K562 (cell line): ENCODE results near the gene PSMA7. TPM values are rescaled to one million over a fixed set of nuclear protein-coding genes. Genes with fewer than 3 reads are reported as not detected.

Experiments used
- ATF1 ChIP-seq, 2 experiments: fragments of 450-650 bp in 1 of 2; IDR thresholded peaks; 2 replicates each; pipeline ENCODE4 v1.6.1; 2016; ENCODE audit warnings: missing compliant biosample characterization in 1 of 2, missing genetic modification characterization in 1 of 2
- ESRRB ChIP-seq: fragments of 250-450 bp; sonication (Bioruptor Pico); IDR thresholded peaks from 2 replicates; pipeline ENCODE4 v1.5.0; 2020; ENCODE audit warnings: mild to moderate bottlenecking, moderate library complexity, borderline replicate concordance
- GMEB1 ChIP-seq: fragments of 250-450 bp; sonication (Bioruptor Pico); IDR thresholded peaks from 2 replicates; pipeline ENCODE4 v1.4.0; 2020; ENCODE audit warnings: mild to moderate bottlenecking
- HDAC1 ChIP-seq, 2 experiments: fragments of 450-650 bp; IDR thresholded peaks; 2 replicates each; pipeline ENCODE4 v1.6.1; 2016 to 2017; ENCODE audit warnings: inconsistent platforms in 1 of 2, mild to moderate bottlenecking in 1 of 2, moderate library complexity in 1 of 2
- HDAC2 ChIP-seq: fragments of 450-650 bp; IDR thresholded peaks from 2 replicates; pipeline ENCODE4 v1.6.1; 2016; ENCODE audit warnings: mild to moderate bottlenecking
- HDAC3 ChIP-seq: fragments of 450-650 bp; IDR thresholded peaks from 2 replicates; pipeline ENCODE4 v1.6.1; 2018; ENCODE audit warnings: borderline replicate concordance, mild to moderate bottlenecking, moderate library complexity; ENCODE audit not compliant: partially characterized antibody
- ILF3 ChIP-seq: fragments of 450-650 bp; IDR thresholded peaks from 2 replicates; pipeline ENCODE4 v1.6.1; 2018; ENCODE audit warnings: antibody characterized with exemption, mild to moderate bottlenecking, moderate library complexity, borderline replicate concordance
- JUND ChIP-seq, 2 experiments: IDR thresholded peaks; 2 replicates in 1 of 2; 3 replicates in 1 of 2; pipeline ENCODE4 v1.6.1; 2011; ENCODE audit warnings: borderline replicate concordance in 2 of 2, low read depth in 2 of 2, low read length in 2 of 2, improper control_type of control experiment in 1 of 2, missing biosample characterization in 1 of 2, missing genetic modification characterization in 1 of 2, missing genetic modification reagents in 1 of 2
- KAT7 ChIP-seq: sonication (generic); formaldehyde crosslinking; IDR thresholded peaks from 2 replicates; pipeline ENCODE4 v1.8.0; 2022; ENCODE audit warnings: missing genetic modification reagents, mild to moderate bottlenecking, borderline replicate concordance
- MTA1 ChIP-seq: fragments of 450-650 bp; IDR thresholded peaks from 2 replicates; pipeline ENCODE4 v1.6.1; 2017; ENCODE audit warnings: borderline replicate concordance
- NR1H2 ChIP-seq: sonication (generic); formaldehyde crosslinking; IDR thresholded peaks from 2 replicates; pipeline ENCODE4 v1.4.0; 2020; ENCODE audit warnings: mild to moderate bottlenecking, missing genetic modification reagents
- PHF20 ChIP-seq: fragments of 450-650 bp; IDR thresholded peaks from 2 replicates; pipeline ENCODE4 v1.6.1; 2018; ENCODE audit not compliant: partially characterized antibody
- PTBP1 ChIP-seq: fragments of 200-400 bp; formaldehyde crosslinking; IDR thresholded peaks from 2 replicates; pipeline ENCODE4 v1.6.1; 2017; ENCODE audit warnings: low read depth, low read length
- STAT5B ChIP-seq: fragments of 250-450 bp; sonication (Bioruptor Pico); IDR thresholded peaks from 2 replicates; pipeline ENCODE4 v1.8.0; 2021; ENCODE audit warnings: mild to moderate bottlenecking, inconsistent platforms
- TFAP4 ChIP-seq: sonication (generic); formaldehyde crosslinking; IDR thresholded peaks from 2 replicates; pipeline ENCODE4 v1.8.0; 2022; ENCODE audit warnings: missing genetic modification reagents, mild to moderate bottlenecking, moderate library complexity, borderline replicate concordance
- ZBTB2 ChIP-seq: fragments of 450-650 bp; IDR thresholded peaks from 2 replicates; pipeline ENCODE4 v1.6.1; 2016; ENCODE audit warnings: antibody characterized with exemption
- ZNF592 ChIP-seq: fragments of 450-650 bp; IDR thresholded peaks from 2 replicates; pipeline ENCODE4 v1.6.1; 2017; ENCODE audit warnings: antibody characterized with exemption, mild to moderate bottlenecking
- polyA plus RNA-seq, 8 experiments: library from polyadenylated mRNA; depleted of rRNA in 4 of 8; stranded (reverse) in 5 of 8; unstranded in 3 of 8; fragments of >200 nt; fragmentation: Nextera tagmentation in 2 of 8; fragmentation: Illumina TruSeq in 1 of 8; extraction: Ambion mirVana in 2 of 8; extraction: Trizol in 1 of 8; gene quantifications; 2 replicates each; pipeline versions ENCODE4 v1.2.1 to v1.2.3, GENCODE V29; 2011 to 2014; ENCODE audit warnings: inconsistent platforms in 1 of 8, missing spikeins in 1 of 8
- total RNA-seq, 7 experiments: library from RNA; depleted of rRNA in 6 of 7; stranded (reverse); fragments of >200 nt in 6 of 7; fragmentation: Illumina TruSeq in 2 of 7; extraction: Trizol in 2 of 7; gene quantifications; 2 replicates each; pipeline versions ENCODE4 v1.2.1 to v1.2.3, GENCODE V29; 2011 to 2021; ENCODE audit warnings: low replicate concordance in 1 of 7

Gene PSMA7
- total and polyA plus RNA-seq, 9 of the 15 experiments (the other 6 are each of a cell fraction or from before 2014, with no cell fraction given): 257 to 510 (median 393) TPM

GRCh38 chr20:62143957-62144825 is 997 bp upstream of the PSMA7 start (continued):
- TF ChIP-seq NR1H2 (peak; percentile 73; the same call in 1 of the 2 replicates), PHF20 (peak; percentile 48), ZBTB2 (0 out of 2 replicates have a peak, but pooled peaks have one; percentile 56), JUND (IDR thresholded peaks at IDR 0.05; ENCODE audit: borderline replicate concordance, low read depth, low read length) (0 out of 2 replicates have a peak, but pooled peaks have one; percentile 7), JUND (tag; IDR thresholded peaks at IDR 0.05; ENCODE audit: borderline replicate concordance, low read depth, low read length) (no peak), KAT7 (no peak), ILF3 (no peak), HDAC2 (peak; percentile 39; the same call in 1 of the 2 replicates), TFAP4 (CRISPR knock-in tag) (peak; percentile 41; the same call in 1 of the 2 replicates), HDAC1 (IDR thresholded peaks at IDR 0.05) (peak in 1 of 2 experiments; percentile 71; a peak in 1 of 4 replicates), GMEB1 (peak; percentile 76), ZNF592 (0 out of 2 replicates have a peak, but pooled peaks have one; percentile 36), MTA1 (no peak), ESRRB (no peak), PTBP1 (no peak), STAT5B (CRISPR knock-in tag) (0 out of 2 replicates have a peak, but pooled peaks have one; percentile 6), HDAC3 (peak; percentile 21), ATF1 (CRISPR knock-in tag; IDR thresholded peaks at IDR 0.05) (no peak), ATF1 (tag; IDR thresholded peaks at IDR 0.05) (peak; percentile 55)
